CD4-positive, alpha-beta T cell treated with Interleukin-1 beta for 1 hour (primary cell): ENCODE data around the gene METTL25B.

Source experiments
- DNase-seq, 2 donors: peaks; one replicate each; pipeline ENCODE4 v3.0.0-alpha.2; 2020 to 2022

The METTL25B gene

GRCh38 chr1:156728599-156729462 is 562 bp downstream of the METTL25B start, which contains the start of gene ISG20L2:
Gene ISG20L2, minus strand, starts transcription at chr1:156728766. Its CDS starts 1,114 bp downstream, at chr1:156727652.
- peak; percentile 96 to 97 for DNase-seq

- no peak for DNase-seq
These were observed 5.8 kb downstream of the METTL25B start for GRCh38 chr1:156733989-156734584.

GRCh38 chr1:156738407-156738806 is 10.1 kb downstream of the METTL25B start:
- no peak for DNase-seq

- DNase-seq, result no peak
These were observed 10.6 kb downstream of the METTL25B start for GRCh38 chr1:156738916-156739315.

GRCh38 chr1:156740237-156740740 is 12.0 kb downstream of the METTL25B start:
- no peak for DNase-seq

- DNase-seq, result peak; percentile 99
These were observed 12.6 kb downstream of the METTL25B start, which contains the start of gene MRPL24 for GRCh38 chr1:156740741-156741480. Gene MRPL24, minus strand, starts transcription at chr1:156741088. Its CDS starts 2,384 bp downstream, at chr1:156738704.

GRCh38 chr1:156741481-156741983 is 13.3 kb downstream of the METTL25B start:
- no peak for DNase-seq

GRCh38 chr1:156742017-156742416 is 13.7 kb downstream of the METTL25B start:
- DNase-seq, result no peak

GRCh38 chr1:156742801-156743200 is 14.5 kb downstream of the METTL25B start:
- no peak for DNase-seq

- no peak for DNase-seq
These were observed 15.4 kb downstream of the METTL25B start for GRCh38 chr1:156743367-156744302.

- no peak for DNase-seq
These were observed 16.1 kb downstream of the METTL25B start for GRCh38 chr1:156744344-156744743.

- DNase-seq, result no peak
These were observed 16.6 kb downstream of the METTL25B start for GRCh38 chr1:156744786-156745419.

- no peak for DNase-seq
These were observed 17.6 kb downstream of the METTL25B start for GRCh38 chr1:156745881-156746280.

- DNase-seq, result no peak
These were observed 18.1 kb downstream of the METTL25B start for GRCh38 chr1:156746406-156746727.

- peak; percentile 82 to 86 for DNase-seq
These were observed 18.7 kb downstream of the METTL25B start for GRCh38 chr1:156746728-156747631.

- no peak for DNase-seq
These were observed 19.7 kb downstream of the METTL25B start for GRCh38 chr1:156747742-156748669.

- peak in 1 of 2 donors; percentile 46 for DNase-seq
These were observed 20.6 kb downstream of the METTL25B start for GRCh38 chr1:156748670-156749418.

GRCh38 chr1:156749419-156750118 is 21.3 kb downstream of the METTL25B start:
- no peak for DNase-seq
